Upper lobe of left lung (tissue), 4 donors: ENCODE measurements around the gene PDPK1.
A peak's percentile ranks its signal among the peaks of the same experiment; 100 is the strongest.

Experiments used
- CTCF ChIP-seq, 6 experiments: fragments of 450-650 bp in 4 of 6; fragments of 200-600 bp in 2 of 6; sonication (generic) in 2 of 6; IDR thresholded peaks; one replicate each; pipeline ENCODE4 v1.5.1; 2016 to 2019; ENCODE audit warnings: antibody characterized with exemption in 6 of 6
- EP300 ChIP-seq, 4 donors: sonication (generic); formaldehyde crosslinking; IDR thresholded peaks; one replicate each; pipeline ENCODE4 v1.5.1; 2017; ENCODE audit warnings: antibody characterized with exemption in 4 of 4, control low read depth in 2 of 4
- POLR2A ChIP-seq, 4 donors: fragments of 450-650 bp; IDR thresholded peaks; one replicate each; pipeline ENCODE4 v1.5.1; 2016 to 2017; ENCODE audit warnings: antibody characterized with exemption in 4 of 4, mild to moderate bottlenecking in 2 of 4
- POLR2AphosphoS5 ChIP-seq, 2 donors: sonication (generic); formaldehyde crosslinking; IDR thresholded peaks; one replicate each; pipeline ENCODE4 v1.5.1; 2017; ENCODE audit warnings: antibody characterized with exemption in 2 of 2

- TF ChIP-seq CTCF (IDR thresholded peaks at IDR 0.05): peak in 4 of 6 experiments; percentile 20 to 37 (median 28)
- TF ChIP-seq POLR2AphosphoS5 (IDR thresholded peaks at IDR 0.05): peak; percentile 42 to 62
- no peak for TF ChIP-seq EP300 (IDR thresholded peaks at IDR 0.05)
- peak in 3 of 4 donors; percentile 17 to 62 (median 20) for TF ChIP-seq POLR2A (IDR thresholded peaks at IDR 0.05)
Observed at GRCh38 chr16:2537451-2538379, at the start of gene PDPK1.
